HG02759 (cell line): Measurements from ENCODE around the gene CCDC40.
"Not testable (repeated sequence)": the region's sequence is repeated elsewhere in the genome, so short reads cannot be mapped to it uniquely, and the experiment has no call there.

Source experiments
- ATAC-seq: cut with Tn5 transposase; IDR thresholded peaks from one replicate; pipeline ENCODE4 v1.9.1; 2021; ENCODE audit warnings: mild to moderate bottlenecking, moderate library complexity; ENCODE audit not compliant: unreplicated experiment

CCDC40 gene

GRCh38 chr17:80045703-80046102 is 9.3 kb downstream of the CCDC40 start:
- ATAC-seq = no peak

GRCh38 chr17:80046709-80047108 is 10.3 kb downstream of the CCDC40 start:
- not testable (repeated sequence) for ATAC-seq

GRCh38 chr17:80047176-80047575 is 10.7 kb downstream of the CCDC40 start:
- ATAC-seq = no peak

- ATAC-seq = no peak
These were observed 13.5 kb downstream of the CCDC40 start for GRCh38 chr17:80049986-80050385.

GRCh38 chr17:80050706-80051105 is 14.3 kb downstream of the CCDC40 start:
- no peak for ATAC-seq

GRCh38 chr17:80051681-80052080 is 15.2 kb downstream of the CCDC40 start:
- ATAC-seq = no peak

- no peak for ATAC-seq
These were observed 16.7 kb downstream of the CCDC40 start for GRCh38 chr17:80053102-80053501.

GRCh38 chr17:80055597-80055996 is 19.2 kb downstream of the CCDC40 start:
- no peak for ATAC-seq

- no peak for ATAC-seq
These were observed 22.0 kb downstream of the CCDC40 start for GRCh38 chr17:80058311-80058955.

GRCh38 chr17:80060644-80061043 is 24.2 kb downstream of the CCDC40 start:
- no peak for ATAC-seq

- ATAC-seq = no peak
These were observed 25.0 kb downstream of the CCDC40 start for GRCh38 chr17:80061421-80061820.

GRCh38 chr17:80063830-80064585 is 27.6 kb downstream of the CCDC40 start:
- ATAC-seq = no peak

GRCh38 chr17:80064696-80065095 is 28.3 kb downstream of the CCDC40 start:
- no peak for ATAC-seq

GRCh38 chr17:80065478-80066170 is 29.2 kb downstream of the CCDC40 start:
- ATAC-seq = no peak

GRCh38 chr17:80067393-80067986 is 31.0 kb downstream of the CCDC40 start:
- ATAC-seq = no peak

- ATAC-seq = no peak
These were observed 32.1 kb downstream of the CCDC40 start for GRCh38 chr17:80068301-80069222.

GRCh38 chr17:80070375-80071115 is 34.1 kb downstream of the CCDC40 start:
- ATAC-seq = no peak

GRCh38 chr17:80071116-80071841 is 34.8 kb downstream of the CCDC40 start:
- ATAC-seq = no peak

GRCh38 chr17:80072410-80072809 is 36.0 kb downstream of the CCDC40 start:
- ATAC-seq = no peak
